OCI-LY3 (cell line): ENCODE data around the gene COPS3.

Experiments
- H2AFZ ChIP-seq: fragments of 200-600, 300-600 bp; shearing (Covaris generic); 2 replicates; pipeline ENCODE4 v1.6.0; 2014; ENCODE audit warnings: antibody characterized with exemption, low read depth, low read length
- H3K27ac ChIP-seq: fragments of 200-600, 300-600 bp; sonication (generic); 2 replicates; pipeline ENCODE4 v1.5.1; 2014; ENCODE audit warnings: mild to moderate bottlenecking, low read length, moderate library complexity, mixed read lengths
- H3K27me3 ChIP-seq: fragments of 200-600, 300-600 bp; sonication (generic); 2 replicates; pipeline ENCODE4 v1.6.1; 2014; ENCODE audit warnings: low read depth, low read length, mixed read lengths
- H3K36me3 ChIP-seq: fragments of 200-600, 300-600 bp; sonication (generic); replicated peaks from 2 replicates; pipeline ENCODE3; 2014; ENCODE audit warnings: low read depth, low read length, mixed read lengths
- H3K4me1 ChIP-seq: fragments of 300-600, 200-600 bp; sonication (generic); 2 replicates; pipeline ENCODE4 v1.6.1; 2014; ENCODE audit warnings: low read length, mixed read lengths
- H3K4me2 ChIP-seq: fragments of 200-600, 300-600 bp; sonication (generic); 2 replicates; pipeline ENCODE4 v1.6.1; 2014; ENCODE audit warnings: low read length, mixed read lengths
- H3K4me3 ChIP-seq: fragments of 300-600, 200-600 bp; sonication (generic); 2 replicates; pipeline ENCODE4 v1.5.1; 2014; ENCODE audit warnings: antibody characterized with exemption, mild to moderate bottlenecking, low read length, moderate library complexity
- H3K79me2 ChIP-seq: fragments of 300-600, 200-600 bp; shearing (Covaris generic); 2 replicates; pipeline ENCODE4 v1.6.1; 2014; ENCODE audit warnings: mild to moderate bottlenecking, low read length, mixed read lengths
- H3K9ac ChIP-seq: fragments of 300-600, 200-600 bp; shearing (Covaris generic); 2 replicates; pipeline ENCODE4 v1.6.0; 2014; ENCODE audit warnings: mild to moderate bottlenecking, low read length, moderate library complexity
- H3K9me3 ChIP-seq: fragments of 200-600, 300-600 bp; shearing (Covaris generic); 2 replicates; pipeline ENCODE4 v1.6.1; 2014; ENCODE audit warnings: low read length, mixed read lengths; ENCODE audit not compliant: insufficient read depth
- H4K20me1 ChIP-seq: fragments of 200-600, 300-600 bp; sonication (generic); 2 replicates; pipeline ENCODE4 v1.6.1; 2016; ENCODE audit warnings: low read length, mixed read lengths; ENCODE audit not compliant: insufficient read depth
- CTCF ChIP-seq: fragments of 200-600, 300-600 bp; sonication (generic); IDR thresholded peaks from 2 replicates; pipeline ENCODE4 v1.5.1; 2014; ENCODE audit warnings: antibody characterized with exemption, low read length, low read depth
- EZH2phosphoT487 ChIP-seq: fragments of 200-600 bp; shearing (Covaris generic); IDR thresholded peaks from 2 replicates; pipeline ENCODE4 v1.6.1; 2018; ENCODE audit warnings: antibody characterized with exemption, mixed run types, low read depth

The COPS3 gene

DNA sequence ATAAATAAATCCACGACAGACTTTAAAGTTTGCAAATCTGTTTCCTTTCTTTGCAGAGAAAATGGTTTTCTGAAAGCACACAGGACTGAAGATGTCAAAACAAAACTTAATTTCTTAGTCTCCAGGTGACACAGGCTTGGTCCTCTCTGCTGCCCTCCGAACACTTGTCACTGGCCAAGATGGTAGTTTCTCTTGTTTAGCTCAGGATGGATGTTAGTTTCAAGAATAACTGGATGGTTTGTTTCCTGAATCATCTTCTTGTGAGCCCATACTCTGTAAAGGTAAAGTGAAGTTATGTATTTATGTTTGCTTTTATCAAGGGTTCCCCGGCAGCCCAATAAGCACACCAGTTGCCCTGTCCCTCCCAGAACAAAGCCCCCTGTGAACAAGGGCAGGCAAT is 34.2 kb downstream of the COPS3 start:
- Histone ChIP-seq H3K9me3 (no peaks in the 10 kb centered on the region), H2AFZ (no peak overlapping the region), H3K27ac (no peak overlapping the region), H3K36me3 (peaks cover 5% of the 10 kb centered on the region), H3K9ac (no peak overlapping the region), H3K4me2 (no peak overlapping the region), H3K27me3 (no peaks in the 10 kb centered on the region), H4K20me1 (no peaks in the 10 kb centered on the region), H3K4me1 (no peaks in the 10 kb centered on the region), H3K79me2 (no peaks in the 10 kb centered on the region), H3K4me3 (no peak overlapping the region)
- TF ChIP-seq EZH2phosphoT487 (no peak), CTCF (no peak)

- TF ChIP-seq CTCF (no peak), EZH2phosphoT487 (no peak)
- Histone ChIP-seq H3K4me3 (no peak overlapping the region), H4K20me1 (no peaks in the 10 kb centered on the region), H3K27me3 (no peaks in the 10 kb centered on the region), H3K4me1 (peaks cover 2% of the 10 kb centered on the region), H3K9ac (no peak overlapping the region), H3K27ac (no peak overlapping the region), H2AFZ (no peak overlapping the region), H3K79me2 (no peaks in the 10 kb centered on the region), H3K4me2 (no peak overlapping the region), H3K9me3 (no peaks in the 10 kb centered on the region), H3K36me3 (peaks cover 5% of the 10 kb centered on the region)
Observed at GRCh38 chr17:17243163-17243562, 37.9 kb downstream of the COPS3 start.

DNA sequence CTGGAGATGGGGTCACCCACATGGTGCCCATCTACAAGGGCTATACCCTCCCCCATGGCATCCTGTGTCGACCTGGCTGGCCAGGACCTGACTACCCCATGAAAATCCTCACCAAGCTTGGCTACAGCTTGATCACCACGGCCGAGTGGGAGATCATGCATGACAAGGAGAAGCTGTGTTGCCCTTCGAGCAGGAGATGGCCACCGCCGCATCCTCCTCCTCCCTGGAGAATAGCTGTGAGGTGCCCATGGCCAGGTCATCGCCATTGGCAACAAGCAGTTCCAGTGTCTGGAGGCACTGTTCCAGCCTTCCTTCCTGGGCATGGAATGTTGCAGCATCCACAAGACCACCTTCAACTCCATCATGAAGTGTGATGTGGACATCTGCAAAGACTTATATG is 38.8 kb downstream of the COPS3 start:
- Histone ChIP-seq H3K9me3 (no peaks in the 10 kb centered on the region), H3K9ac (no peak overlapping the region), H3K27ac (no peak overlapping the region), H4K20me1 (no peaks in the 10 kb centered on the region), H3K4me3 (no peak overlapping the region), H3K79me2 (no peaks in the 10 kb centered on the region), H3K36me3 (peaks cover 5% of the 10 kb centered on the region), H2AFZ (no peak overlapping the region), H3K4me2 (no peak overlapping the region), H3K27me3 (no peaks in the 10 kb centered on the region), H3K4me1 (peaks cover 4% of the 10 kb centered on the region)
- TF ChIP-seq CTCF: no peak
- no peak for TF ChIP-seq EZH2phosphoT487

DNA sequence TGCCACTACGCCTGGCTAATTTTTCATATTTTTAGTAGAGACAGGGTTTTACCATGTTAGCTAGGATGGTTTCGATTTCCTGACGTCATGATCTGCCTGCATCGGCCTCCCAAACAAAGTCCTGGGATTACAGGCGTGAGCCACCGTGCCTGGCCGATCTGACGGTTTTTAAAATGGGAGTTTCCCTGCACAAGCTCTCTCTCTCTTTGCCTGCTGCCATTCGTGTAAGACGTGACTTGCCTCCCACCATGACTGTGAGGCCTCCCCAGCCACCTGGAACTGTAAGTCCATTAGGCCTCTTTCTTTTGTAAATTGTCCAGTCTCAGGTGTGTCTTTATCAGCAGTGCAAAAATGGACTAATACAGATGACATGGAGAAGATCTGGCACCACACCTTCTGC is 39.4 kb downstream of the COPS3 start:
- Histone ChIP-seq H3K4me3 (no peak overlapping the region), H3K36me3 (peaks cover 1% of the 10 kb centered on the region), H2AFZ (no peak overlapping the region), H3K9ac (no peak overlapping the region), H3K27ac (no peak overlapping the region), H3K79me2 (peaks cover 3% of the 10 kb centered on the region), H3K27me3 (no peaks in the 10 kb centered on the region), H4K20me1 (no peaks in the 10 kb centered on the region), H3K4me2 (no peak overlapping the region), H3K9me3 (no peaks in the 10 kb centered on the region), H3K4me1 (peaks cover 4% of the 10 kb centered on the region)
- TF ChIP-seq EZH2phosphoT487: no peak
- no peak for TF ChIP-seq CTCF
